Ovary (tissue), 3 donors: Measurements from ENCODE around the gene TMEM117.

ENCODE experiments used
- EP300 ChIP-seq: sonication (generic); formaldehyde crosslinking; IDR thresholded peaks from one replicate; pipeline ENCODE4 v1.6.1; 2017; ENCODE audit warnings: antibody characterized with exemption
- POLR2A ChIP-seq: fragments of 450-650 bp; IDR thresholded peaks from one replicate; pipeline ENCODE4 v1.6.1; 2017; ENCODE audit warnings: antibody characterized with exemption, mild to moderate bottlenecking, moderate library complexity
- TF ChIP-seq, protein P1 (sequence below), 3 donors: fragments of 450-650 bp in 2 of 3; fragments of 200-600 bp in 1 of 3; IDR thresholded peaks; one replicate each; pipeline versions ENCODE4 v1.5.1 to v1.8.0; 2016 to 2022; ENCODE audit warnings: antibody characterized with exemption in 3 of 3, mild to moderate bottlenecking in 1 of 3
- donor health status: DM: no; HTN: no; CAD: no.

DNA sequence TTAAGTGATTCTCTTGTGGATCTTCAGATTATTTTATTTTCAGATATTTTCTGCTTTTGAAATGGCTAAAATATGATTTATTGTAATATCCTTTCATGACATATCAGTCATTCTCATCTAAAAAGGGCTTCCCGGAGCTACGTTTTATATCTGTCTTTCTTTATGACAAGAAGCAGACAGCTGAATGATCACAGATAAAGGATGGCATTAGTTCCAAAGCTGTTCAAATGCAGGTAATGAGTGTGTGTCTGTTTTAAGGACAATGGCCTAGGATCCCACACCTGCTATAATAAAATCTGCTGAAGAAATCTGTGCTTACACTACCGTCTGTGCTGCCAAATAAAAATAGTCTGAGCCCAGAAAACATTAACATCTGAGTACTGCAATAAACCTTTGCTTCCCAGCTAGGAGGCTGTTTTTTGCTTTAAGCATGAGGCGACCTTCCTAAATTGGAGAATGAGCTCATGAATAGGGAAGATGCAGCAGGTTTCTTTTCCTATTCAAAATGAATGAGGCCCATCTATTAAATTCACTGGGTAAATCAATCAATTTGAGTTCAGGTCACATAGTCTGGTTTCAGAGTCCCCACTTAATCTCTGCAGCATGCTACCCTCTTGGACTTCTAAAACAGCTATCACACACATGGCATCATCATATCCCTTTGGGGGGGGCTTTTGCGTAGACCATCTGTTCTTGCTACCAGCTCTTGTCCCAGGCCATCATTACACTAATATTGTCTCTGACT is 541.7 kb downstream of the TMEM117 start:
- TF ChIP-seq, protein P1, sequence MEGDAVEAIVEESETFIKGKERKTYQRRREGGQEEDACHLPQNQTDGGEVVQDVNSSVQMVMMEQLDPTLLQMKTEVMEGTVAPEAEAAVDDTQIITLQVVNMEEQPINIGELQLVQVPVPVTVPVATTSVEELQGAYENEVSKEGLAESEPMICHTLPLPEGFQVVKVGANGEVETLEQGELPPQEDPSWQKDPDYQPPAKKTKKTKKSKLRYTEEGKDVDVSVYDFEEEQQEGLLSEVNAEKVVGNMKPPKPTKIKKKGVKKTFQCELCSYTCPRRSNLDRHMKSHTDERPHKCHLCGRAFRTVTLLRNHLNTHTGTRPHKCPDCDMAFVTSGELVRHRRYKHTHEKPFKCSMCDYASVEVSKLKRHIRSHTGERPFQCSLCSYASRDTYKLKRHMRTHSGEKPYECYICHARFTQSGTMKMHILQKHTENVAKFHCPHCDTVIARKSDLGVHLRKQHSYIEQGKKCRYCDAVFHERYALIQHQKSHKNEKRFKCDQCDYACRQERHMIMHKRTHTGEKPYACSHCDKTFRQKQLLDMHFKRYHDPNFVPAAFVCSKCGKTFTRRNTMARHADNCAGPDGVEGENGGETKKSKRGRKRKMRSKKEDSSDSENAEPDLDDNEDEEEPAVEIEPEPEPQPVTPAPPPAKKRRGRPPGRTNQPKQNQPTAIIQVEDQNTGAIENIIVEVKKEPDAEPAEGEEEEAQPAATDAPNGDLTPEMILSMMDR (IDR thresholded peaks at IDR 0.05), result no peak
- no peak for TF ChIP-seq POLR2A
- TF ChIP-seq EP300, result no peak
